GM21717 (cell line): Measurements from ENCODE around the gene CDC45.

Source experiments
- ATAC-seq: cut with Tn5 transposase; IDR thresholded peaks from one replicate; pipeline ENCODE4 v1.9.1; 2021; ENCODE audit warnings: mild to moderate bottlenecking, moderate library complexity; ENCODE audit not compliant: unreplicated experiment

The CDC45 gene

GRCh38 chr22:19510919-19511341 is 31.2 kb downstream of the CDC45 start:
- no peak for ATAC-seq

- no peak for ATAC-seq
Observed at GRCh38 chr22:19513823-19514222, 34.1 kb downstream of the CDC45 start.

GRCh38 chr22:19514831-19515565 is 35.3 kb downstream of the CDC45 start:
- ATAC-seq = no peak

DNA sequence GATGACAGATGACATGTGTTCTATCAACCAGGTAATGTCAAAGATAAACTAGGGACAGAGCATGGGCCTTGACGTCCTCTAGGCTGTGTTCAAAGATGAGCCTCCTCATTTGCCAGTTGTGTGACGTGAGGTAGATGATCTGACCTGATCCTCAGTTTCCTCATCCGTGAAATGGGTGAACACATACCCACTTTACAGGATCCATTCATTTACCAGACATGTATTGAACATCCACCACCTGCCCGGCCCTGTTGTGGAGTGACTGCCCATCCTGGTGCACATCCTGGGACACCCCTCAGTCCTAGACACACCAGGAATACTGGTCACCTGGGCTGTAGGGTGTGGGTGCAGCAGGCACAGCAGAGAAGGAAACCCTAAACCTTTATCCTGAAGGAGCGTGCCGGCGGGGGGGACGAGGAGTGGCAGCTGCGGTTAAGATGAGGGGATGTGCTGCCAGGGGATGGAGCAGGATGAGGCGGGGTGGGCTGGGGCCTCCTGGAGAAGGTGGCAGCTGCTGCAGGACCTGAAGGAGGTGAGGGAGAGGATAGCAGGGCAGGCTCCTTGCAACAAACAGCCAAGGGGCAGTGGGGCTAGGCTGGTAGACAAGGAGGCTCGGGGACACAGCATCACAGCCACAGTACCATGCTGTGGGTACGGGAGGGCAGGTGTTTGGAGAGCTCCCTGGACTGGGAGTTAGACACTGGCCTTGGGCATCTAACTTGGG is 36.1 kb downstream of the CDC45 start:
- no peak for ATAC-seq

- ATAC-seq = no peak
Observed at GRCh38 chr22:19516378-19517170, 36.9 kb downstream of the CDC45 start.

DNA sequence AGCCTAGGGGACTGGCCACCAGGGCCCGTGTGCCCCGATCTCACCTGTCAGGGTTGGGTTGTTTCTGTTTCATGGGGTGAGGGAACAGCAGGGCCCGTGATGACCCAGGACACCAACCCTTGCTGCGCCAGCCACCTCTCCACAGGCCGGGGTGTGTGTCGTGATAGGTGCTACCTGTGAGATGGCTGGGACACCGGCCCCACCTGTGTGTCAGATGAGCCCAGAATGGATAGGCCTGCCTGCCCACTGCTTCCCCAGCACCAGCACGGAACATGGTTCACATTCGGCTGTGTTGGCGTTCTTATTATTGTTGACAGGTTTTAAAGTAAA is 37.4 kb downstream of the CDC45 start:
- no peak for ATAC-seq

GRCh38 chr22:19517919-19518611 is 38.3 kb downstream of the CDC45 start:
- no peak for ATAC-seq

DNA sequence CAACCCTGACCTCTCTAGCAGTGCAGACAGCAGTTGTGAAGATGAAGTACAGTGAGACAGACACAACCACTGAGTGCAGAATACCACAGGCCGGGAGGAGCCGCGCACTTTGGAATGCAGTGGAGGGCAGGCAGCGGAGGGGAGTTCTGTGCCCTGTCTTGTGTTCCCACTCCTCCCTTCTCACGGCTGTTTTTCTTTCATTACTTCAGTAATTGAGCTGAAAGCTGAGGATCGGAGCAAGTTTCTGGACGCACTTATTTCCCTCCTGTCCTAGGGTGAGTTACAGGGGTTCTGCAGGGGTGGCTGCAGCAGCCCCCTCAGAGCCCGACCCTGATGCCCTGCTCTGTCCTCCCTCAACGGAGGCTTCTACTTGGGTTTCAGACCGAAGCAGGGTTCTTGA is 38.9 kb downstream of the CDC45 start:
- no peak for ATAC-seq

DNA sequence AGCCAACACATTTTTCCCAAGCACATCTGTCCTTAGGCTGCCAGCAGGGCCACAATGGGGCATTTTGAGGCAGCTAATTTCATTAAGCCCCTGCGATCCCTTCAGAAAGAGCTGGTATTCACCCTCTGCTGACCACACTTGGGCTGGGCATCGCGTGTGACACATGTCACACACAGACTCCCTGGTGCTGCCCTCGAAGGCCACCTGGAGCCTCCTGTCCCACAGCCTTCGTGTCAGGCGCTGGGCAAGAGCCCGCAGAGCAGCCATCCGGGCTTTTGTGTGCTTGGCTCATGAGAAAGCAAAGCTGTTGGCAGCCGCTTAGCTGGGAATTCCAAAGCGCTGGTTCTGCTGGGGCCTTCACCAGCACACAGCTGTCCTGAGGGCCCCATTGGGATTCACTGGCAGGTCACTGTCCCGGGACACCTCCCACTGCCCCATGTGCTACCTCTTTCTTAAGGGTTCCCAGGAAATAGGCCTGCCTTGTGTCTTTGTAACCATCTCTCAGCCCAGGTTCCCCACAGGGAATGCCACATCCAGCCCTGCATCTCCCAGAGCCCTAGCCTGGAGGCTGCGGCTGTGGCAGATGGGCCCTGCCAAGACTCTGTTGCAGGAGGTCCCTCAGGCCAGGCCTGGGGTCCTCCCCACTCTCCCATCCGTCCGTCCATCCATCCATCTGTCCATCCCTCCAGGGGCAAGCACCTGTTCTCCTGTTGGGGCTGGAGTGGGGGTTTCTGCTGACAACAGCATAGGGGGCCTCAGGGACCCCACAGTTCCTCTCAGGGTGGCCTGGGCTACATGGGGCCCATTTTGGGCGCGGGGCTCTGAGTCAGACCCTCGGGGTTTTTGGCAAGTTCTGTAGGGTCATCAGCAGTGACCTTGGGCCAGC is 39.6 kb downstream of the CDC45 start:
- no peak for ATAC-seq

- no peak for ATAC-seq
Observed at GRCh38 chr22:19520007-19520406, 40.3 kb downstream of the CDC45 start.

- no peak for ATAC-seq
Observed at GRCh38 chr22:19520566-19521305, 41.0 kb downstream of the CDC45 start.

DNA sequence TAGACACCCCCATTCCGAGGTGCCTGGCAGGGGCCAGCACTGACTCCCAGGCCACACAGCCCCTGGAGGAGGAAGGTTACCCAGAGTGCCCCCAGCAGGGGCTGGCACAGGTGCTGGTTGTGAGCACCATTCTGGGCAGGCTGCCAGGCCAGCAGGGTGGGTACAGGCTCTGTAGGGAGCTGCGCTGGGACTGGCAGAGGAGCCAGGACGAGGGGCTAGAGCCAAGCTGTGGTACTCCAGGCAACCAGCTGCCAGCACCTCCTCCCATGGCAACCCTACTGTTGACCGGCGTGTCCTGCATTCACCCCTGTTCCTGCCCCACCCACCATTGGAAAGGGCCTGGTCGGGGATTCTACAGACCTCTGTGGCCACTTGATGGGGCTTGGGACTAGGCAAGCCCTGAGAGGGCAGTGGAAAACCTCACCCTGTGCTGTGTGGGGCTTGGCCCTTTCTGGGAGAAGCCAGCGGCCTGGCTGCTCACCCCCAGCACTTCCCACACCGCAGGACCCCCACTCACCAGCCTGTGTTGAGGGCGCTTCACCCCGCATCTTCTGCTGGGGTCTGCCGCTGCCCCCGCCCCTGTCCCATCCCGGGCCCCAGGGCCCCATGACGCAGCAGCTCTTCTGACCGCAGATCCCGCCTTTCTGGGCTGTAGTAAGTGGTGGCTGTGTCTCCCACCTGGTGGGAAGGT is 42.6 kb downstream of the CDC45 start:
- no peak for ATAC-seq

DNA sequence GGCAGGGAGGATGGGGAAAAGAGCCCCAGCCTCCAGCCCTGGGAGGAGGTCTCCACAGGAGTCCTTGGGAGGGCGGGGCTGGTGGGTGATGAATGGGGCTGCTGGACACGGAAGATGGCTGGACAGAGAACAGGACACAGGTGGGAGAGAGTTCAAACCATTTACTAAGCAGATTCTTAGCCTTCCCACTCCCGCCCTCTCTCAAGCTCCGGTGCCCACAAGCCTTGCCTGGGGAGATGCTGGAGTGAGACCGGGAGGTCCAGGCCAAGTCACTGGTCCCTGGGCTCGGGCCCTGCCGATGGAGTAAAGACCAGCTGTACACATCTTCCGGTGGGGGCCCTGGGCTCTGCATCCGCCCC is 43.1 kb downstream of the CDC45 start:
- no peak for ATAC-seq

DNA sequence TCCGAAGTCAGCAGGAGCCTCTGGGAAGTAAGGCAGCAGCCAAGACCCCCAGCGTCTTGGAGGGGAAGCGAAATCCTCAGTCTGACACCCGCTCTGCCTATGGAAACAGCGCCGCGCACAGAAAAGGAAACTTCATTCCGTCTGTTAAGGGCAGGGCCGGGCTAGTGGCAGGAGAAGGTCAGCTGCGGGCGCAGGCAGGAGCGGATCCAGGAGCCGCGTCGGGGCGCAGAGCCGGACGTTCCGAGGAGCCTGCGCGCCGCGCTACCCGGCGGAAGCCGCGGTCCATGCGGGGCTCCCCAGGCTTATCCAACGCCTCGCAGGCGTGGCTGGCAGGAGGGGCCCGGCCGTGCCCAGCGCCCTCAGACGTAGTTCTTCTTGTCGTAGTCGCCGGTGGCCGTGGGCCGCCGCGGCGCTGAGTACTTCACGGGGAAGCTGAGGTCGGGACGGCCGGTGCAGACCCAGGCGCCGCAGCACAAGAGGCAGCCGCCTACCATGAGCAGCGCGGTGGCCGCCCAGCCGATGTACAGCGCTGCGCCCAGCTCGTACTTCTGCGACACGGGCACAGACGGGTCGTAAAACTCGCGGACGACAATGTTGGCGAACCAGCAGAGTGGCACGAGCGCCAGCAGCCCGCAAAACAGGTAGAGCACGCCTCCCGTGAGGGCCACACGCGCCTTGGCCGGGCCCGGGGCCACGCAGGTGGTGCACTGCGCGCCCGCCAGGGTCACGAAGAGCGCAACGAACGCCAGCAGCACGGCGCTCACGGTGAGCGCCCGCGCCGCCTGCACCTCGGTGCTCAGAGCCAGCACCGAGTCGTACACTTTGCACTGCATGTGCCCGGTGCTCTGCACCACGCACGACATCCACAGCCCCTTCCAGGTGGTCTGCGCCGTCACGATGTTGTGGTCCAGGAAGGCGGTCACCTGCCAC is 43.8 kb downstream of the CDC45 start:
- no peak for ATAC-seq

DNA sequence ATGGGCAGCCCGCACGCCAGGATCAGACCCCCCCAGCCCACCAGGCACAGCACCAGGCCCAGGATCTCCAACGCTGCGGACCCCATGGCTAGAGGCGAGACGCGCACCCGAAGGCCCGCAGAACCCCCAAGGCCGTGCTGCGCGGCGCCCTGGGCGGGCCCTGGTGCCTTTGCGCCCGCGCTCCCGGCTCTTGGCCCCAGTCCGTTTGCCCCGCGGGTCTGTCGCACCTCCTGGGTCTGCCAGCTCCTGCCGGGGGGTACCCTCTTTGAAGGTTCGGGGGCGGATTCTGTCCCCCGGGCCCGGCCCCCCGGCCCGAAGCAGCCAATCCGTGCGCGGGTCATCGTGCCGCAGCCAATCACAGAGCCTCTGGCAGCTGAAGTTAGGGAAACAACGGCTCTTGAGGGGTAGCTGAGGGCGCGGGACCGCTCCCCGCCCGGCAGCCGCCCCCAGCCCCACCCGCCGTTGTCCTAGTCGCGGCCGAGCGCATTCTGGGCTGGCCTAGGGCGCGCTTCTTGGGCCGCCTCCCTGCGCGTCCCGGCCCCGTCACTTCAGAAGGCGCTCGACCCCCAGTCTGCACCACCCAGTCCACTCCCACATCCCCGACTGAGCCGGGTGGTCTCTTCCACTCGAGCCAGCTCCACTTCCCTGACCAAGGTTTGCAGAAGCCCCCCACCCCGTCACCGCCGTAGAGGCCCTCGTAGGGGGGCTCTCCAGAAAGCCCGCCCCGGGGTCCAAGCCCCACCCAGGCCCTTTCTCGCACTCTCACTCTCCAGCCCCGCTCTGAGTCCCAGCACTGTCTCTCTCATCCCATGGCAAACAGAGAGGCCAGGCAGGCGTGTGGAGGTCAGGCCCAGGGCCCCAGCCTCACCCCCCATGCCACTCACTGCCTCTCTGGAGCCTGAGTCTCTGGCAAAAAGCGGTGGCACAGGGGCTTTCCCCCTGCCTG is 44.7 kb downstream of the CDC45 start, which contains the start of gene CLDN5:
TSS of gene CLDN5 (minus strand) at position 241 of the 946 bp plus-strand sequence. CDS start at position 86, 155 bp downstream.
- no peak for ATAC-seq

DNA sequence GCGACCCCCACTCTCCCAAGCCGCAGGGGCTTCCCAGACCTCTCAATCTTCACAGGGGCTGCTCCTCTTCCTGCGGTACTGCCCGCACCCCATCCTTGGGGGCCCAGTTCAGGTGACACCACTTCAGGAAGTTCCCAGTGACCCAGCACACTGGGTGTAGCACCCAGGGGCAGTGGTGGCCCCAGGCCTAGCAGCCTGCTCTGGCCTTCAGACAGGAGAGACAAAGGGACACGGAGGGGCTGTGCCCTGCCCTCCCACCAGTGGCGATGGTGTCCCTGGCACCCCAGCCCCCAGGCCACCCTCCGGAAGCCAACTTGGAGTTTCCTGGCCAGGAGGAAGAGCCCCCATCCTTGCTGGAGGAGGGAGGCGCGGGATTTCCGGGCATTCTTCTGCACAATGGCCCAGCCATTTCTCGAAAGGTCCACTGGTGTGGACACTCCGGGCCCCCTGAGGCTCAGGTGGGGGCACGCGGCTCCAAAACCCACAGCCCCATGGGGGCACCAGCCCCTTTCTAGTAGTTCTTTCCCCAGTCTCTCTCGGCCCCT is 45.5 kb downstream of the CDC45 start:
- no peak for ATAC-seq
